Type B pancreatic cell (in vitro differentiated cells): ENCODE results near the gene BTBD1. TPM values are rescaled to one million over a fixed set of nuclear protein-coding genes. Genes with fewer than 3 reads are reported as not detected.

ENCODE experiments used
- DNase-seq: peaks from one replicate; pipeline ENCODE4 v3.0.0; 2021; ENCODE audit warnings: mixed read lengths; ENCODE audit not compliant: unreplicated experiment; ENCODE audit errors: extremely low spot score
- H3K27ac Mint-ChIP-seq: 2 replicates; pipeline ENCODE4 v1.8.0; 2021; ENCODE audit warnings: mild to moderate bottlenecking, mixed read lengths
- H3K27me3 Mint-ChIP-seq: 2 replicates; pipeline ENCODE4 v1.8.0; 2021; ENCODE audit warnings: mixed read lengths
- H3K36me3 Mint-ChIP-seq: 2 replicates; pipeline ENCODE4 v1.8.0; 2021; ENCODE audit warnings: mixed read lengths
- H3K4me1 Mint-ChIP-seq: one replicate; pipeline ENCODE4 v1.8.0; 2021; ENCODE audit warnings: mixed read lengths; ENCODE audit not compliant: unreplicated experiment
- H3K4me3 Mint-ChIP-seq: 2 replicates; pipeline ENCODE4 v1.8.0; 2021; ENCODE audit warnings: mild to moderate bottlenecking, mixed read lengths
- H3K9me3 Mint-ChIP-seq: 2 replicates; pipeline ENCODE4 v1.8.0; 2021; ENCODE audit warnings: mixed read lengths
- long read RNA-seq: library from polyadenylated mRNA; unstranded; transcript quantifications from one replicate; pipeline ENCODE4 v2.0.0, GENCODE V29; 2020
- total RNA-seq: library from RNA; stranded (reverse); gene quantifications from 2 replicates; pipeline ENCODE4 v1.2.1, GENCODE V29; 2021; ENCODE audit warnings: low replicate concordance
- TF ChIP-seq, protein P1 (sequence below): fragments of 200-600 bp; sonication (generic); conservative IDR thresholded peaks from 2 replicates; pipeline ENCODE4 v1.5.0; 2021; ENCODE audit warnings: antibody characterized with exemption, mild to moderate bottlenecking

The BTBD1 gene
- total RNA-seq: 40.5 and 40.7 TPM in 2 replicates
- long read RNA-seq, partial matches to known transcripts: 8 of 14 reads
- long read RNA-seq, other reads (novel, unspliced or antisense): 2 of 14 reads

- TF ChIP-seq, protein P1, sequence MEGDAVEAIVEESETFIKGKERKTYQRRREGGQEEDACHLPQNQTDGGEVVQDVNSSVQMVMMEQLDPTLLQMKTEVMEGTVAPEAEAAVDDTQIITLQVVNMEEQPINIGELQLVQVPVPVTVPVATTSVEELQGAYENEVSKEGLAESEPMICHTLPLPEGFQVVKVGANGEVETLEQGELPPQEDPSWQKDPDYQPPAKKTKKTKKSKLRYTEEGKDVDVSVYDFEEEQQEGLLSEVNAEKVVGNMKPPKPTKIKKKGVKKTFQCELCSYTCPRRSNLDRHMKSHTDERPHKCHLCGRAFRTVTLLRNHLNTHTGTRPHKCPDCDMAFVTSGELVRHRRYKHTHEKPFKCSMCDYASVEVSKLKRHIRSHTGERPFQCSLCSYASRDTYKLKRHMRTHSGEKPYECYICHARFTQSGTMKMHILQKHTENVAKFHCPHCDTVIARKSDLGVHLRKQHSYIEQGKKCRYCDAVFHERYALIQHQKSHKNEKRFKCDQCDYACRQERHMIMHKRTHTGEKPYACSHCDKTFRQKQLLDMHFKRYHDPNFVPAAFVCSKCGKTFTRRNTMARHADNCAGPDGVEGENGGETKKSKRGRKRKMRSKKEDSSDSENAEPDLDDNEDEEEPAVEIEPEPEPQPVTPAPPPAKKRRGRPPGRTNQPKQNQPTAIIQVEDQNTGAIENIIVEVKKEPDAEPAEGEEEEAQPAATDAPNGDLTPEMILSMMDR: no peak
- H3K9me3 Mint-ChIP-seq: no peaks in the 10 kb centered on the region
- H3K27ac Mint-ChIP-seq: peak within 1 kb of the TSS; percentile 29
- H3K4me1 Mint-ChIP-seq: no peaks in the 10 kb centered on the region
- peak within 1 kb of the TSS; percentile 84 for H3K4me3 Mint-ChIP-seq
- peaks cover 9% of the 10 kb centered on the region for H3K36me3 Mint-ChIP-seq
- H3K27me3 Mint-ChIP-seq: no peaks in the 10 kb centered on the region
- DNase-seq: peak; percentile 86
Observed at GRCh38 chr15:83066734-83067637, at the start of gene BTBD1. BTBD1 (minus strand) TSS chr15:83067252; CDS start chr15:83067151, 101 bp downstream.

GRCh38 chr15:83115831-83116565 is 48.9 kb upstream of the BTBD1 start:
- Mint-ChIP-seq H3K36me3 (peaks cover 5% of the 10 kb centered on the region), H3K4me3 (no peak overlapping the region)

GRCh38 chr15:83115410-83115809 is 48.4 kb upstream of the BTBD1 start:
- no peaks in the 10 kb centered on the region for H3K4me1 Mint-ChIP-seq
- TF ChIP-seq, protein P1: no peak
- peaks cover 6% of the 10 kb centered on the region for H3K9me3 Mint-ChIP-seq
- H3K27me3 Mint-ChIP-seq: peaks cover 17% of the 10 kb centered on the region
- H3K4me3 Mint-ChIP-seq: no peak overlapping the region
- no peak for DNase-seq
- H3K36me3 Mint-ChIP-seq: peaks cover 6% of the 10 kb centered on the region
- H3K27ac Mint-ChIP-seq: no peak overlapping the region

More at GRCh38 chr15:83115831-83116565, 48.9 kb upstream of the BTBD1 start:
- Mint-ChIP-seq H3K4me1 (no peaks in the 10 kb centered on the region), H3K27me3 (peaks cover 12% of the 10 kb centered on the region), H3K9me3 (peaks cover 5% of the 10 kb centered on the region), H3K27ac (no peak overlapping the region)
- TF ChIP-seq, protein P1: no peak
- DNase-seq: no peak

DNA sequence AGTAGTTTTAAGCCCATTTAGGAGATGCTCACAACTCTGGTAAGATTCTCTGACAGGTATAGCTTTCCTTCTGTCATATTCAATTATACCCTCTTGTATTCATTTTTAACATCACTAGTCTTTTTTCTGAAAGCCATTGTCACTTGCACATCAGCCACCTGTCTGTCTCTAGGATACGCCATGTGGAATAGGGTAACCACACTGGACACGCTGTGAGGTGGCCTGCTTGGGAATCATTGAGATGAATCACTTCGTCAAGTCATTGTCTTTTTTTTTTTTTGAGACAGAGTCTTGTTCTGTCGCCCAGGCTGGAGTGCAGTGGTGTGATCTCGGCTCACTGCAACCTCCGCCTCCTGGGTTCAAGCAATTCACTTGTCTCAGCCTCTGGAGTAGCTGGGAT is 47.8 kb upstream of the BTBD1 start:
- Mint-ChIP-seq H3K36me3 (peaks cover 6% of the 10 kb centered on the region), H3K27ac (no peak overlapping the region), H3K4me3 (no peak overlapping the region), H3K4me1 (no peaks in the 10 kb centered on the region), H3K9me3 (peaks cover 6% of the 10 kb centered on the region), H3K27me3 (peaks cover 22% of the 10 kb centered on the region)
- no peak for DNase-seq
- TF ChIP-seq, protein P1: no peak

DNA sequence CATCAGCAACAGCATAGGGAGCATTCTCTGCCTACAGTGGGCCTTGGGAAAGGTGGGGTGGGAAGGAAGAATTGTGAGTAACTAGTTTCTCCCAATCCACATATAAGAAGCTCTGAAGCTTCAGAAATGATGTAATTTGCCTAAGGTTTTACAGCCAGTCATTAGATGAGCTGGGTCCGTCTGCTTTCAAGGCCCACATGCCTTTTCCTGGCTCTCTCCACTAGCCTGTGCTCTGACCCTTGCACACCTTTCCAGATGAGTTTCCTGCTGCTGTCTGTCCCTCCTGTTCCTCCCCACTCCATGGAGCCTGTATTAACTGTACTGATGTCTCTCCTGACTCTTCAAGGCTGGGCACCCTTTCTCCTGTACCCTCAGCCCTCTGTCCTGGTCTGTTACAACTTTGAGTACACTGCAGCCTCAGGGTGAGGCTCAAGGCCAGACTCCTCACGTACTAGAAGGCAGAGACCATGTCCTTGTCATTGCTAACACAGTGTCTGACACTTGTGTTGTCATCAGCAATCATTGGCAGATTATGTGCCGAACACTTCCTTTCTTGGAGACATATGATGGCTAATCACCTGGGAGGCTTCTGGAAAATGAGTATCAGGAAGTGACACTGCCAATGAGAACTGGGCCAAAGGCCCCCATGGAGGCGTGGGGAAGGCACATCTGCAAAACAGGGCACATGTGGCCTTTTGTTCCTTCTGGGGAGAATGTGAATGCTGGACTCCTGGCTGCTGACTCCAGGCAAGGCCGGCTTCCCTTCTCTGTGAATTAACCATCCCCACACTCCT is 47.0 kb upstream of the BTBD1 start:
- Mint-ChIP-seq H3K4me1 (no peaks in the 10 kb centered on the region), H3K27ac (no peak overlapping the region), H3K4me3 (no peak overlapping the region), H3K9me3 (peaks cover 6% of the 10 kb centered on the region), H3K36me3 (peaks cover 6% of the 10 kb centered on the region), H3K27me3 (peaks cover 30% of the 10 kb centered on the region)
- TF ChIP-seq, protein P1: no peak
- DNase-seq: no peak
